Hematopoietic multipotent progenitor cell treated with erythropoietin and hydrocortisone succinate and interleukin-3 and kit ligand, for 6 days (in vitro differentiated cells): ENCODE results near the gene GSTA4.

Experiments
- DNase-seq: peaks from one replicate; pipeline ENCODE4 v3.0.0-alpha.2; 2015

Gene GSTA4, protein sequence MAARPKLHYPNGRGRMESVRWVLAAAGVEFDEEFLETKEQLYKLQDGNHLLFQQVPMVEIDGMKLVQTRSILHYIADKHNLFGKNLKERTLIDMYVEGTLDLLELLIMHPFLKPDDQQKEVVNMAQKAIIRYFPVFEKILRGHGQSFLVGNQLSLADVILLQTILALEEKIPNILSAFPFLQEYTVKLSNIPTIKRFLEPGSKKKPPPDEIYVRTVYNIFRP

DNA sequence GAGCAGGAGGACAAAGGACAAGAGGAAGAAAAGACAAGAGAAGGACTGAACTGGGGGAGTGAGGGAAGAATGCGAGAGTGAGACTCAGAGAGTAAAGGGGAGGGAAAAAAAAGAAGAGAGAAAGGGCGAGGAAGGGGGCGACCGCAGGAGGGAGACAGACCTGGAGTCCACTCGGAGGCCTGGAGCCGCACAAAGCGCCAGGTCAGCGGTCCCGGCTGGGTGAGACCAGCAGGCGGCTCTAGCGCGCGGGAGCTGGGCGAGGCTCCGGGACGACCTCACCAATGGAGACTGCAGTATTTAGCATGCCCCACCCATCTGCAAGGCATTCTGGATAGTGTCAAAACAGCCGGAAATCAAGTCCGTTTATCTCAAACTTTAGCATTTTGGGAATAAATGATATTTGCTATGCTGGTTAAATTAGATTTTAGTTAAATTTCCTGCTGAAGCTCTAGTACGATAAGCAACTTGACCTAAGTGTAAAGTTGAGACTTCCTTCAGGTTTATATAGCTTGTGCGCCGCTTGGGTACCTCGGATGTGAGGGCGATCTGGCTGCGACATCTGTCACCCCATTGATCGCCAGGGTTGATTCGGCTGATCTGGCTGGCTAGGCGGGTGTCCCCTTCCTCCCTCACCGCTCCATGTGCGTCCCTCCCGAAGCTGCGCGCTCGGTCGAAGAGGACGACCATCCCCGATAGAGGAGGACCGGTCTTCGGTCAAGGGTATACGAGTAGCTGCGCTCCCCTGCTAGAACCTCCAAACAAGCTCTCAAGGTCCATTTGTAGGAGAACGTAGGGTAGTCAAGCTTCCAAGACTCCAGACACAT is at the start of gene GSTA4:
Gene GSTA4, minus strand, starts transcription at position 196 of the 824 bp plus-strand sequence. CDS start 1,041 bp downstream, outside the sequence.
- peak; percentile 97 for DNase-seq

- no peak for DNase-seq
Measured at GRCh38 chr6:53044572-53044971, 49.5 kb upstream of the GSTA4 start.

GRCh38 chr6:53044071-53044470 is 49.0 kb upstream of the GSTA4 start:
- no peak for DNase-seq

DNA sequence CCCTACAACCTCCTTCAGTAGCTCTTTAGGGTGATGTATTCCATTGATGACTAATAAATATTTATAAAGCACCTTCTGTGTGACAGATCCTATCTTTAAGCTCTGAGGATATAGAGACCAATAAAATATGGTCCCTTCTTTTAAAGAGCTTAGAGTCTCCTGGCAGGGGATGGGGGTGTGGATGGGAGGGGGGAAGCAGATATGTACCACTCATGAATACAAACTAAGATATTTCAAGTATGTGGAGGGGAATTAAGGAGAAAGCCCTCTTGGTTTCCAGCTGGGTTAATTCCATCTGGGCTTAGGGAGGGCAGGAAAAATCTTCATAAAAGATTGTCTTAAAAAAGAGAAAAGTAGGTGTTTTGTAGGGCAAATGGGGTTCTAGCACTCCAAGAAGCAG is 48.5 kb upstream of the GSTA4 start:
- no peak for DNase-seq

- no peak for DNase-seq
Measured at GRCh38 chr6:53042112-53042511, 47.0 kb upstream of the GSTA4 start.

GRCh38 chr6:53041356-53041755 is 46.3 kb upstream of the GSTA4 start:
- no peak for DNase-seq

DNA sequence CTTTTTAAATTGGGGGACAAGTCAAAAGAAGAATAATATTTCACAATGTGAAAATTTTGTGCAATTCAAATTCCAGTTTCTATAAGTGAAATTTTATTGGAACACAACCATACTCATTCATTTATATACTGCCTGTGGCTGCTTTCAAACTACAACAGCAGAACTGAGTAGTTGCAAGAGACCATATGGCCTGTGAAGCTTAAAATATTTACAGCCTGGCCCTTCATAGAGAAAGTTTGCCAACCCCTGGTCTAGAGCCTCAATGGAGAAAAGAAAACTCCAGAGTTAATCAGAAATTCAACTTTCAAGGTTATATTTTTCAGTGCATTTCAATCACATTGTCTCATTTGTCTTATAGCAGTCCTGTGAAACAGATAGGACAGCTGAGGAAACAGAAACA is 43.5 kb upstream of the GSTA4 start:
- DNase-seq = no peak

GRCh38 chr6:53038141-53038540 is 43.1 kb upstream of the GSTA4 start:
- DNase-seq = no peak

- no peak for DNase-seq
Measured at GRCh38 chr6:53035549-53036213, 40.6 kb upstream of the GSTA4 start.

DNA sequence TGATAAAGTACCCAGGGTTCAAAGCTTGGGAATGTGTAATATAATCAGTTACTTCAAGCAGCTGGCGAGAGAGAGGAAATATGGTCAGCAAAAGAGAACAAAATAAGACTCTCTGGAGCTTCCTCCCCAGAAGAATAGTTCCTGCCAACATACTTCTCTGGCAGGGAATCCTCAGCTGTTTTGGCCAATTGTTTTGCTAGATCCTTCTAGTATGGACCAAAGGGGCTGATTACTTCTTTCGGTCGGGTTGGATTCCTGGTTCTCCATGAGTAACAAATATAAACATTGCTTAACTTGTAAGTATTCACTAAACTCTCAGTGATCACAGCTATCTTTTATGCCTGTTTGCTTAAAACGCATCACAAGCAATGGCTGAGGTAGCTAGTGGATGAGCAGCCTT is 38.7 kb upstream of the GSTA4 start:
- DNase-seq = no peak

DNA sequence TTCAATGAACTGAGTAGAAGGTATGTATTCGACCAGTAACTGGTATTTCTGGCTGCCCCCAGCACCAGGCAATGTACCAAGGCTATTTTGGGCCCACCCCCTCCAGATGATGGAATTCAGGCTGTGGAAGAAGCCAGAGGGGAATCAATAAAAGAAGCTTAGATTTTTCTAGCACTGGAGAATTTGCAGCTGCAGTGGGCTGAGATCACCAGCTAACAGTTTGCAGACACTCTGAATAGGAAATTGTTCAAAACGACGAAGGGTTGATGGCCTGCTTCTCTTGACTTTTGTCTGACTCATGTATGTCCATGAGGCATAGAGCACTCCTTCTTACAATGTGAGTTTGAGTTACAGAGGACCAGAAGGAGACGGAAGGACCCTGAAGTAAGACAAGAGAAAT is 37.8 kb upstream of the GSTA4 start:
- DNase-seq = no peak

- no peak for DNase-seq
Measured at GRCh38 chr6:53031281-53031680, 36.2 kb upstream of the GSTA4 start.

DNA sequence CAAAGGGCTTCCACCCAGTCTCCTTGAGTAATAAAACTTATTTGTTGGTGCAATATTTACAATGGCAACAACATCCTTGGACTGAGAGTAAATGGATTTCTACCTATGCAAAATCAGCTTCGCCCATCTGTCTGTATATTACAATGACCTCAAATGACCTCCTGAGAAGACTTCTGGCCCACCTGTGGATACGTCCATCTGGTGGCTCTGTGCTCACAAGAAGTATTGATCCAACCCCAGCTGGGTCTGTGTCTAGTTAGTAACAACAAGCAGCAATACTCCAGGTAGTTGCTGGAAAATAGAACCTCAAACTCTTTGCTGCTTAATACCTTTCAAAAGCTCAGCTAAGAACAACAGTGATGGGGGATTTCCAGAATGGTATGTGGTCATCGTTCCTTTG is 34.7 kb upstream of the GSTA4 start:
- DNase-seq = no peak

GRCh38 chr6:53029257-53029656 is 34.2 kb upstream of the GSTA4 start:
- DNase-seq = no peak

GRCh38 chr6:53028467-53028866 is 33.4 kb upstream of the GSTA4 start:
- DNase-seq = no peak

DNA sequence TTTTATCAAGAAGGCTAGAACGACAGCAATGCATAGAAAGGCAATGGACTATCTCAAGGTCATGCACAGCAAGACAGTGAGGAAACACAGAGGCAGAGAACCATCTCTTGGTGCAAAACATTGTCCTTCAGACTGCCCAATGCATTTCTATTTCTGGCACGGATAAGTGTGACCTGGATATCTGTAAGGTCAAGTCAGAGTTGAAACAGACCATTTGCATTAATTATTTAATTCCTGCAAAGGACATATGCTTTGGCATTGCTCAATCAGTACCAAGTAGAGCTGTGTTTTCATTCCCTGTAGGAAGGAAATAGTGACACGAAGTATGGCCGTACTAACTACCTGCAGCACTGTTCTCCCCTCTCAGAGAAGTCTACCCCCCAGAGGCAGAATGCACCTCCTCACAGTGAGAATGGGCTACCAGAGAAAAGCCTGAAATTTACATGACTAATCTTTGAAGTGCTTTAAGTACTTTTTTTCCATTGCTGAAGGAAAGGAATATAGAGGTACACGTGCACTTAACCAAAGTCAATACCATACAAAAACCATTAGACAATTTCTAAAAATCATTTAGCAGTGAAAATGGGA is 32.1 kb upstream of the GSTA4 start:
- no peak for DNase-seq

DNA sequence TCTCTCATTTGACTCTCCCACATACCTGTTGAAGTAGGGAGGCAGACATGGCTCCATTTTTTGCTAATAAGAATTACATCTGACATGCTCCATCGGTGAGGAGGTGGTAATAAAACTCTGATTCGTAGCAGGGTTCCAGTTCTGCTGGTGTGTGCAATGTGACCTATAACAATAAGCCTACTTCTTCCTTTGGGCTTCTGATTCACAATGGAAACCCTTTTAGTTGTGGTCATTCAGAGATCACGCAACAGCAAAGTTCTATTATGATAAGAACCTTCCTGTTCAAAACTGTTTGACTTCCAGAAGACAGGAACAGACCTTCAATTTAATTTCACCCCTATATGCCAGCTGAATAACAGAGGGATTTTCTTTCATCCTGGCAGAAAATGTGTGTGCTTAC is 31.4 kb upstream of the GSTA4 start:
- DNase-seq = no peak

DNA sequence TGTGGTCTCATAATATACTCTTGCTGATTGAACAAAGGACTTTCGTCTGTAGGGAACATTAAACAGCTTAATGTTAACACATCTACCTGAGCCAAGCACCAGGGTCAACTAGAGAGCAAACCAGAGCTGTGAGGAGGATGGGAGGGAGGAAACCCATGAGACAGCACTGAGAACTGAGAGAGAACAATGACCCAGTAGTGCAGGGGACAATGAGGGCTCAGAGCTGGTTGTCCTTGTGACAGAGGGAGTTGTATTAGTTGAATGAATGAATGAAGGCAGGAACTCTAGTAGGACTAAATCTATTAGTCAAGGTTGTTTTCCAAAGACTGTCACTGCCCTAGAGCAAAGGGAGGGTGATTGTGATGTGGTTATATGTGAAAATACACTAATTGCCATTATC is 28.2 kb upstream of the GSTA4 start:
- DNase-seq = no peak

DNA sequence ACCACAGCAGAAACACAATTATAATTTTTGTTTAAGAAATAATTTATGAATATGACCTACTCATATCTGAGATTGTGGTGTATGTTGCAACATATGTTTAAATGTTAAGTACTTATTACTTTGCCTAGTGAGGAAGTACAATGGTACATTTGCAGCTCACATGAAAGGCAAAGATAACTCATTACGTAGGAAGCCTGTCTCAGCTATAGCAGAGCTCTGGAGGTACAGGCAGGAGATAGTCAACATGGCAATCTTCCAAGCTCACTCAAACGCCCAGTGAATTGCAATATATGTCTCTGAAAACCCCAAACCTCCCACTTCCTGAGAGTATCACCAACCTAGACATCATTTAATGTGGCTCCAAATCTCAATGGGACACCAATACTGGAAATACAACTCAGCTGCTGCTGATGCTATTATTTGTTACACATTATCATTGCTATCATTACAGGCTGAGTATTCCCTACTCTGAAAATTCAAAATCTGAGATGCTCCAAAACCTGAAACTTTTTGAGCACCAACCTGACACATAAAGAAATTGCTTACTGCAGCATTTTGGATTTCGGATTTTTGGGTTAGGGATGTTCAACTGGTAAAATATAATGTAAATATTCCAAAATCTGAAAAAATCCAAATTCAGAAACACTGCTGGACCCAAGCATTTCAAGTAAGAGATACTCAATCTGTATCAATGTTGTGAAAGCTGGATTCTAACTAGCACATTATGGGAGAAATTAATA is 25.1 kb upstream of the GSTA4 start:
- peak; percentile 95 for DNase-seq

DNA sequence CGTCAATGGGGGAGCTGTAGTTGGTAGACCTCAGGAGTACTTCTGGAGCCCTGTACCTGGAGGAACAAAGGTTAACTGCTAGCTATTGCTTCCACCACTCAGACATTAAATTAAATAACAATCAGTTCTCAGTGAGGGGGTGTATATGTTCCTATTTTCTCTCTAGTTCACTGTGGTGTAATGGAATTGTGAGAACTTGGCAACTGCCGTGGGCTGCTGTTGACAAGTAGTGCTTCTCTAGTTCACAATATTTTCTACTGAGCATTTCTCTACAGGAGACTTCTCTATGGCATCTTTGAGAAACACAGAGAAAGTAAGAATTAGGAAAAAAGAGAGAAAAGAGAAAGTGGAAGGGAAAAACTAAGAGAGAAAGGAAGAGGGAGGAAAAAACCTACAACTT is 23.4 kb upstream of the GSTA4 start:
- no peak for DNase-seq

DNA sequence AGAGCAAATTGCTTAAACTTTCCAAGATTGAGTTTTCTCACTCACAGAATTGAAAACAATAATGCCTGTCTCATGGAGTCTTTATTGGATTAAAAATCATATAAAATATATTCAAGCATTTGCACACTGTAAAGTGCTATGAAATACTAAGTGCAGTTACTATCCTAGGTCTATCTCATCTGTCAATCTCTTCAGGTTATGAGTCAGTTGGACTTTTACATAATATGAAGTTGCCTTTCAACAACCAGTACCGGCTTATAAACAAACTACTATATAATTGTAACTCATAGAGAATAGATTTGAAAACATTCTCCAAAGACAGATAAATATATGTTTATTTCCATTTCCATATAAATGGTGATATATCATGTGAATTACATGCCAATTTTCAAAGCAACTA is 20.4 kb upstream of the GSTA4 start:
- DNase-seq = no peak

DNA sequence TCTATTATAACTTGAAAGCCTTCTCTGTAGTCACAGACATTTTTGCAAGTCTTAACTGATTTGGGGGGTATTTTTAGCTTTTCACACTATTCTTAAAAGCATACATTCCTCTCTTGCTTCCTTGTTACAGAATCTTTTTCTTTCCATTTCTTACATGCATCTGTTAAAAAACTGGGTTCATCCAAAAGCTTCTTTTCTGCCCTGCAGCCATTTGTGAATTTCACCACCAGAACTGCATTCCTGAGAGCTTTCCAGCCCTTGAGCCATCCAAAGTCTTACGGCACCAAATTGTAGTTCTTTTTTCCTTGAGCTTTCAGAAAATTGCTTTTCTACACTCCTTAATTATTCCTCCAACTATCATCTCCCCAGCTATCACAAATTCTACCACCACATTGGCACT is 19.7 kb upstream of the GSTA4 start:
- no peak for DNase-seq

GRCh38 chr6:53014063-53014462 is 19.0 kb upstream of the GSTA4 start:
- DNase-seq = no peak
